Mesenchymal stem cell (in vitro differentiated cells and primary cell): Measurements from ENCODE around the gene RHOBTB1.
A peak's percentile ranks its signal among the peaks of the same experiment; 100 is the strongest.

Experiments
- DNase-seq: peaks from one replicate; pipeline ENCODE4 v3.0.0-alpha.2; 2013
- H2AFZ ChIP-seq: one replicate; pipeline ENCODE4 v1.6.1; 2013; ENCODE audit warnings: low read depth, mild to moderate bottlenecking, control low read depth, inconsistent platforms, low read length, moderate library complexity
- H2AK5ac ChIP-seq: 2 replicates; pipeline ENCODE4 v1.6.1; 2013; ENCODE audit warnings: low read length, moderate library complexity, mild to moderate bottlenecking, inconsistent platforms; ENCODE audit not compliant: severe bottlenecking
- H2BK120ac ChIP-seq: one replicate; pipeline ENCODE4 v1.6.1; 2013; ENCODE audit warnings: low read depth, mild to moderate bottlenecking, inconsistent platforms, low read length, moderate library complexity
- H2BK12ac ChIP-seq, 2 experiments: one replicate each; pipeline ENCODE4 v1.6.1; 2013; ENCODE audit warnings: inconsistent platforms in 2 of 2, low read length in 2 of 2, mild to moderate bottlenecking in 2 of 2, moderate library complexity in 2 of 2, control low read depth in 1 of 2
- H2BK15ac ChIP-seq: one replicate; pipeline ENCODE4 v1.6.1; 2013; ENCODE audit warnings: mild to moderate bottlenecking, low read depth, inconsistent platforms; ENCODE audit not compliant: poor library complexity, severe bottlenecking
- H2BK5ac ChIP-seq: 2 replicates; pipeline ENCODE4 v1.6.1; 2013; ENCODE audit warnings: low read depth, mild to moderate bottlenecking, low read length, control low read depth, inconsistent platforms; ENCODE audit not compliant: poor library complexity, severe bottlenecking
- H3K14ac ChIP-seq, 2 experiments: one replicate each; pipeline ENCODE4 v1.6.1; 2013; ENCODE audit warnings: inconsistent platforms in 2 of 2, low read length in 2 of 2, control low read depth in 1 of 2, mild to moderate bottlenecking in 1 of 2, moderate library complexity in 1 of 2
- H3K18ac ChIP-seq, 2 experiments: one replicate each; pipeline ENCODE4 v1.6.1; 2013; ENCODE audit warnings: inconsistent platforms in 2 of 2, low read length in 2 of 2, control low read depth in 1 of 2, low read depth in 1 of 2, mild to moderate bottlenecking in 1 of 2
- H3K23ac ChIP-seq, 2 experiments: one replicate each; pipeline ENCODE4 v1.6.1; 2013; ENCODE audit warnings: inconsistent platforms in 2 of 2, low read length in 2 of 2, mild to moderate bottlenecking in 2 of 2, moderate library complexity in 2 of 2, control low read depth in 1 of 2
- H3K27ac ChIP-seq: 2 replicates; pipeline ENCODE4 v1.5.1; 2013; ENCODE audit warnings: mild to moderate bottlenecking, moderate library complexity, low read length, control low read depth, inconsistent platforms; ENCODE audit not compliant: poor library complexity, severe bottlenecking
- H3K27me3 ChIP-seq, 2 experiments: 2 replicates each; pipeline versions ENCODE4 v1.6.1 to v1.7.0; 2013; ENCODE audit warnings: low read length in 2 of 2, mild to moderate bottlenecking in 2 of 2, moderate library complexity in 2 of 2, control low read depth in 1 of 2, inconsistent platforms in 1 of 2; ENCODE audit not compliant: control insufficient read depth in 1 of 2, insufficient read depth in 1 of 2
- H3K36me3 ChIP-seq, 2 experiments: 2 replicates each; pipeline versions ENCODE4 v1.6.1 to v1.7.0; 2013; ENCODE audit warnings: low read length in 2 of 2, control low read depth in 1 of 2, inconsistent platforms in 1 of 2, low read depth in 1 of 2, mild to moderate bottlenecking in 1 of 2; ENCODE audit not compliant: insufficient read depth in 2 of 2, control insufficient read depth in 1 of 2
- H3K4ac ChIP-seq, 2 experiments: one replicate each; pipeline ENCODE4 v1.6.1; 2013; ENCODE audit warnings: inconsistent platforms in 2 of 2, low read length in 2 of 2, mild to moderate bottlenecking in 2 of 2, moderate library complexity in 2 of 2, control low read depth in 1 of 2, low read depth in 1 of 2
- H3K4me1 ChIP-seq: 2 replicates; pipeline ENCODE4 v1.6.1; 2013; ENCODE audit warnings: low read depth, low read length, control low read depth; ENCODE audit not compliant: control insufficient read depth, insufficient read depth
- H3K4me2 ChIP-seq: 2 replicates; pipeline ENCODE4 v1.6.1; 2013; ENCODE audit warnings: low read length, mild to moderate bottlenecking, inconsistent platforms; ENCODE audit not compliant: poor library complexity, severe bottlenecking
- H3K4me3 ChIP-seq, 2 experiments: 2 replicates each; pipeline versions ENCODE4 v1.5.1 to v1.7.0; 2013; ENCODE audit warnings: low read length in 2 of 2, mild to moderate bottlenecking in 2 of 2, control low read depth in 1 of 2, low read depth in 1 of 2; ENCODE audit not compliant: insufficient read depth in 1 of 2
- H3K79me1 ChIP-seq: replicated peaks from 2 replicates; pipeline ENCODE4 v1.6.1; 2013; ENCODE audit warnings: mild to moderate bottlenecking, control low read depth, low read length, inconsistent platforms; ENCODE audit not compliant: poor library complexity, severe bottlenecking
- H3K9ac ChIP-seq: 2 replicates; pipeline ENCODE4 v1.7.0; 2013; ENCODE audit warnings: mild to moderate bottlenecking, low read length, moderate library complexity
- H3K9me3 ChIP-seq: 2 replicates; pipeline ENCODE4 v1.7.0; 2013; ENCODE audit warnings: mild to moderate bottlenecking, low read length; ENCODE audit not compliant: control insufficient read depth
- H4K8ac ChIP-seq: one replicate; pipeline ENCODE4 v1.6.1; 2013; ENCODE audit warnings: inconsistent platforms, mild to moderate bottlenecking, low read length, moderate library complexity
- H4K91ac ChIP-seq: one replicate; pipeline ENCODE4 v1.6.1; 2013; ENCODE audit warnings: mild to moderate bottlenecking, low read length, inconsistent platforms
- WGBS: methylation state at CpG from one replicate; pipeline ENCODE4 v1.1.7; 2013; ENCODE audit warnings: mixed read lengths; 5-methylcytosine and 5-hydroxymethylcytosine counted together

The RHOBTB1 gene

DNA sequence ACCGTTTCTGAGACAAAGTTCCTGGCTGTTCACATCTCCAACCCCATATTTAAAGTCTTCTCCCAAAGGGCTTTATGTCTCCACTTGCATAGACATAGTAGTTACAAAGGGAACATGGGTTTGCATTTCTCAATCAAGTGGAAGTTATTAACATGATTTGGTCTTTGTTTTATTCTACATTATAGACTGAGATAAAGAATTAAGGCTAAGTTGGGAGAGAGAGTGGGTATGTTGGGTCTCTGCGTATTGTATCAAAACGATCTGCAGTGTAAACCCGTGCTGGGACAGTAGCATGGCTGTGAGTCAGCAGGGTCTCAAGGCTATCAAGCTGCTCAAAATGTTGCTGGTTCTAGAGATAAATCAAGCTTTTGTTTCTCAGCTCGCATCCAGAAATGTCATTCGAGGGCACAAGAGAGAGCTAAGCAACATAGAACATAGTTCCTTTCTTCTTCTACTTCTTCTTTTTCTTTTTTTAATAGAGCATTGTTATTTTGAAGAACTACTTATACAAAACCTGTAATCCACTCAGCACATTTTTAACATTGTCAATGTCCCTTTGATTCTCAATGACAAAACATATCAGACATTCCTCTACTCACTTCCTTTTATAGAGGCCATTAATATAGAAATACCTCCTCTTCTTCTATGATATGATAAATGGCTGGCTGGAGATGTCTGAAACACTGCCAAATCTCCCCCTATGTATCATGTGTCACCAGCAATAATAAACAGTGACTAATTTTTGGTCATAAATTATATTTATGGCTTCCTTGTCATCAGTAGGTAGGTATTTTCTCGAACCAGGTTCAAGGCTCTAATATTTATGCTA, 34.5 kb upstream of the RHOBTB1 start:
- H4K8ac ChIP-seq: peak overlapping the region; percentile 19
- no peak overlapping the region for H3K4me3 ChIP-seq
- no peak for DNase-seq
- no peak overlapping the region for H4K91ac ChIP-seq
- H3K14ac ChIP-seq: no peak overlapping the region
- peaks cover 2% of the 10 kb centered on the region for H3K4me1 ChIP-seq
- H3K9ac ChIP-seq: no peak overlapping the region
- H2BK120ac ChIP-seq: no peak overlapping the region
- H3K27ac ChIP-seq: peak overlapping the region; percentile 88
- H3K79me1 ChIP-seq: peaks cover 2% of the 10 kb centered on the region
- H3K27me3 ChIP-seq: no peaks in the 10 kb centered on the region
- H3K36me3 ChIP-seq: no peaks in the 10 kb centered on the region
- peak overlapping the region; percentile 90 for H2AK5ac ChIP-seq
- no peak overlapping the region for H3K18ac ChIP-seq
- 41% methylated on average over 7 of the region's 7 CpGs for WGBS
- H3K23ac ChIP-seq: no peak overlapping the region
- peak overlapping the region; percentile 84 for H2BK5ac ChIP-seq
- H3K4ac ChIP-seq: no peak overlapping the region
- no peak overlapping the region for H3K4me2 ChIP-seq
- H2AFZ ChIP-seq: no peak overlapping the region
- H2BK12ac ChIP-seq: no peak overlapping the region
- H3K9me3 ChIP-seq: no peaks in the 10 kb centered on the region
- H2BK15ac ChIP-seq: no peak overlapping the region

DNA sequence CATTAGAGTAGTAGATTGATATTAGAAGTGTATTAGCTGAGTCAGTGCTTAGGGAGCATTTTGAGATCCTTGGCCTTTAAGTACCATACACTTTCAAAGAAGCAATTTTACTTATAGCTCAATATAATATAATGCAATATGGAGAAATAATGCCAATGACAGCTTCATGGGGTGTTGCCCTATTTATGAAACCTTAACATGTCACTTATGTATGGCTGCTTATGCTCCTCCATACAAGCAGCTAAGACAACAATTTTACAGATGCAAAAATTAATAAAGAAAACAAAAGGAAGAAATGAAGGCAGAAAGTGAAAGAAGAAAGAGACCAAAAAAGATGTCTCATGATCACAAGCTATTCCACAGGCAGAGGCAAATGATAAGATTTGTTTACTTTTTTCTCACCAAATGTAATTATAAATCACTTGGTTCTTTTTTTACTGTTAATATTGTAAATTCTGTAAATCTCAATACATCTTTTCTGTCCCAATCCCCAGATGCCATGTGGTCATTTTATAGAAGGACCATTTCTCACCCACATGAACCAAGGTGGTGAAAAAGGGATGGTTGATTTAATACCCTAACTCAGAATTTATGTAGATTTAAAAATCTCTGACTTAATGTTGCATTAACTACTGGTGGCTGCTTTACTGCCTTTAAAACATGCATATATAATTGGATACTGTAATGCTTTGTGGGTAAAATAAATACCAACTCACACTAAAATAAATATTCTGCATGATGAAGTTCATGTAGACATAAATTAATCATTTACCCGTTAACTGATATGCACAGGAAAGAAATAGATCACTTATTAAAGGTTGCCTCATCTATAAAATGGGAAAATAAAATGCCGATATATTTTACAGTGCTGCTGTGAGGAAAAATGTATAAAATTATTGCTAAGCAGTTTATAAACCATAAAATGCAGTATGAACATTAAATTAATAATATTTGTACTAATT, 33.5 kb upstream of the RHOBTB1 start:
- no peak overlapping the region for H2BK12ac ChIP-seq
- H2BK15ac ChIP-seq: no peak overlapping the region
- H3K4ac ChIP-seq: no peak overlapping the region
- peak overlapping the region; percentile 89 for H3K27ac ChIP-seq
- H3K23ac ChIP-seq: no peak overlapping the region
- no peaks in the 10 kb centered on the region for H3K9me3 ChIP-seq
- H2BK5ac ChIP-seq: no peak overlapping the region
- no peak overlapping the region for H2AFZ ChIP-seq
- no peaks in the 10 kb centered on the region for H3K36me3 ChIP-seq
- no peak overlapping the region for H4K91ac ChIP-seq
- H3K4me3 ChIP-seq: no peak overlapping the region
- peaks cover 2% of the 10 kb centered on the region for H3K79me1 ChIP-seq
- no peak overlapping the region for H3K9ac ChIP-seq
- H3K4me2 ChIP-seq: no peak overlapping the region
- no peak for DNase-seq
- H3K18ac ChIP-seq: no peak overlapping the region
- no peak overlapping the region for H3K14ac ChIP-seq
- H2BK120ac ChIP-seq: no peak overlapping the region
- no peak overlapping the region for H4K8ac ChIP-seq
- no peak overlapping the region for H2AK5ac ChIP-seq
- whole genome bisulfite sequencing: no CpG with 5 or more reads among the region's 2 CpGs
- no peaks in the 10 kb centered on the region for H3K27me3 ChIP-seq
- H3K4me1 ChIP-seq: peaks cover 2% of the 10 kb centered on the region

DNA sequence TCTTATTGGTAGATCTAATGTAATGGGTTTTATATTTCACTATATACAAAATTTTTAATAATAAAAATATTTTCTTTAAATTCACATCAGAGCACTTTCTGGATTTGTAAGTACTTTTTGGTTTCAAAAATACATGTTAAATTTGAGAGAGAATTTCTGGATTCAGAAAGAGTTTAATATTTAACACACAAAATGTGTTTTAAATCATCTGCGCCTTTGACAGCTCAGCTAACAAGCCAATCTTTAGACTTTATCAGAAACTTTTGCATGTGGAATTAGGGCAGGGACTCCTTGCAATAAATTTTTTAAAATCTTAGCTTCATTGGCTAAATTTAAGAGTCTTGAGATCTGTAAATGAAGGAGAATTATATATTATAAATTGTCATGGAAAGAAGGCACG, 32.7 kb upstream of the RHOBTB1 start:
- no peak overlapping the region for H3K23ac ChIP-seq

DNA sequence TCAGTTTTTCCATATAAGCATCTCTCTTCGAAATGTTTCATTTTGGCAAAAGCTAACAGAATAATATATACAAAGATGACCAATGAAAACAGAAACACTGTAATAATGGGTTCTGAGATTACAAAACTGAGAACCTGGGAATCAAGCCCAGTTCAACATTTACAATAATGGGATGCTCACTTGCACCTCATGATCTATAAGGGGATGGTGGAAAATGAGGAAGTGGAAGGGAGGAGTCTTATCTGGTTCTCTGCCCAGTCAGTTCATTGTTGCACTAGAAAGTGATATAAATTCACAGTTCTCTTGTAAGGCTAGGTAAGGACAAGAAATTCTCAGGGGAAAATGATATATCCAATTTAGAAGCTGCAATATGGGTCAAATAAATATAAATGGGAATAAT, 31.7 kb upstream of the RHOBTB1 start:
- Histone ChIP-seq H3K9ac (no peak overlapping the region), H3K18ac (no peak overlapping the region), H3K23ac (no peak overlapping the region), H4K8ac (no peak overlapping the region), H3K27ac (no peak overlapping the region), H2BK5ac (no peak overlapping the region), H3K14ac (no peak overlapping the region), H3K4me3 (no peak overlapping the region), H3K27me3 (no peaks in the 10 kb centered on the region), H3K4me2 (no peak overlapping the region), H2AFZ (no peak overlapping the region), H3K79me1 (peaks cover 2% of the 10 kb centered on the region), H3K36me3 (no peaks in the 10 kb centered on the region), H3K4me1 (peaks cover 2% of the 10 kb centered on the region), H2BK12ac (no peak overlapping the region), H3K9me3 (no peaks in the 10 kb centered on the region), H3K4ac (no peak overlapping the region), H4K91ac (no peak overlapping the region), H2AK5ac (no peak overlapping the region), H2BK120ac (no peak overlapping the region), H2BK15ac (no peak overlapping the region)
- 100% methylated on average over 1 of the region's 1 CpG for WGBS
- no peak for DNase-seq

More for the DNA sequence above, 32.7 kb upstream of the RHOBTB1 start:
- DNase-seq: no peak
- H2BK5ac ChIP-seq: no peak overlapping the region
- H3K79me1 ChIP-seq: peaks cover 2% of the 10 kb centered on the region
- H2BK15ac ChIP-seq: no peak overlapping the region
- peaks cover 2% of the 10 kb centered on the region for H3K4me1 ChIP-seq
- H3K18ac ChIP-seq: no peak overlapping the region
- H4K8ac ChIP-seq: no peak overlapping the region
- H3K4me2 ChIP-seq: no peak overlapping the region
- no peaks in the 10 kb centered on the region for H3K27me3 ChIP-seq
- no peak overlapping the region for H2BK120ac ChIP-seq
- H2AK5ac ChIP-seq: no peak overlapping the region
- no peak overlapping the region for H3K9ac ChIP-seq
- no peaks in the 10 kb centered on the region for H3K9me3 ChIP-seq
- H2BK12ac ChIP-seq: no peak overlapping the region
- H4K91ac ChIP-seq: no peak overlapping the region
- peak overlapping the region; percentile 66 for H3K27ac ChIP-seq
- no peak overlapping the region for H3K4ac ChIP-seq
- H3K36me3 ChIP-seq: no peaks in the 10 kb centered on the region
- no peak overlapping the region for H2AFZ ChIP-seq
- H3K4me3 ChIP-seq: no peak overlapping the region
- WGBS: 100% methylated on average over 1 of the region's 2 CpGs
- H3K14ac ChIP-seq: no peak overlapping the region
